ENCODE data around the gene ARHGEF38. TPM values are rescaled to one million over a fixed set of nuclear protein-coding genes. Genes with fewer than 3 reads are reported as not detected.

The ARHGEF38 gene
- total RNA-seq, 2 experiments from 2014 or later = not detected

DNA sequence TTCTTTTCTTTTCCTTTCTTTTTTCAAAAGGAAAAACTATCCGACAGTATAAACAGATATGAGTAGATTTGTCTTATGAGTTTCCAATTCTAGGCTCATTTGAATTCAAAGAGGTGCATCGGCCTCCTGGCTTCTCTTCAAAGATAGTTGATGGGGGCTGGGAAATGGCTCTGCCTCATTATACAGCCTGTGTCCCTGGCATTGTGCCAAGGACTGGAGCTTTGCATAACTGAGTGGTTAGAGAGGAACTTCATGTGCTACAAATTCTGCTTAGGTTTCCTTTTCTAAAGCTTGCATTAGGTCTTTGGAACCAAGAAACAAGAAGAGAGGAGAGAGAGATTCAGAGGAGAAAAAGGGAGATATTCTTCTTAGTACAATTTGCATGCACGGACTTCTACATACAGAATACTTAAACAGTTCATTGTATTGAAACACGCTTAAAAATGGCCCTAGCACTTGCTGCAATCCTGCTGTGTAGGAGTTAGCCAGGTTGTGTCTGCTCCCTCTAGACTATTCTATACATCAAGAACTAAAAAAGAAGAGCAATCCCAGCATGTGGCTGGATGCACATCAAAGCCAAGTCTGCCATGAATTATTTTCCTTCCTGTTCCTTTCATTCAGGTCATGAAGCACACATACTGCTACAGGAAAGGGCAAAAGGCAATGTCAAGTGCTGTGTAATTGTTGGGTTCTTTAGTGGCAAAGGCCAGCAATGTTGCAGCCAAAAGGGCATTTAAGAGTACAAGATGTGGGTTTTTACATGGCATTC is 85.2 kb downstream of the ARHGEF38 start:
- H3K36me3 ChIP-seq (ENCODE audit: insufficient read depth, low read length) = no peaks in the 10 kb centered on the region
- H3K9me3 Mint-ChIP-seq = no peaks in the 10 kb centered on the region
- H3K27ac ChIP-seq (ENCODE audit: low read depth in 1 of 2, low read length in 2 of 2) = no peak overlapping the region
- H3K27me3 Mint-ChIP-seq = peaks cover 17% of the 10 kb centered on the region
- ChIA-PET CTCF (interaction anchor here (0.5 kb wide), 1 partner anchor 956 kb away, joined by 3 read pairs; no protein-coding TSS in a partner anchor), POLR2A (no interaction called here)
- peaks cover 4% of the 10 kb centered on the region for H3K4me1 Mint-ChIP-seq (ENCODE audit: low read depth)
- H3K36me3 Mint-ChIP-seq (ENCODE audit: low read depth) = no peaks in the 10 kb centered on the region
- no peak overlapping the region for H3K27ac Mint-ChIP-seq
- intact Hi-C loops (cut with DNase I, micrococcal nuclease) = no loop called here
- peak in 5 of 14 experiments; percentile 2 to 26 (median 14) for DNase-seq
- no peak for ATAC-seq (ENCODE audit: poor library complexity)
- no peaks in the 10 kb centered on the region for H3K9me3 ChIP-seq (ENCODE audit: control insufficient read depth in 1 of 2, insufficient read depth in 1 of 2, low read length in 2 of 2)
- no peak overlapping the region for H3K4me3 ChIP-seq (ENCODE audit: low read length)
- H3K27me3 ChIP-seq (ENCODE audit: control insufficient read depth in 1 of 2, insufficient read depth in 2 of 2, low read length in 2 of 2) = no peaks in the 10 kb centered on the region
- no peak overlapping the region for H3K4me3 Mint-ChIP-seq
- no peak for TF ChIP-seq CTCF (IDR thresholded peaks at IDR 0.05)
- no peaks in the 10 kb centered on the region for H3K4me1 ChIP-seq (ENCODE audit: insufficient read depth, low read length)

- ATAC-seq (ENCODE audit: poor library complexity) (no peak), DNase-seq (no peak)
- Histone ChIP-seq H3K9me3 (ENCODE audit: control insufficient read depth in 1 of 2, insufficient read depth in 1 of 2, low read length in 2 of 2) (no peaks in the 10 kb centered on the region), H3K4me3 (ENCODE audit: low read length) (no peak overlapping the region), H3K36me3 (ENCODE audit: insufficient read depth, low read length) (no peaks in the 10 kb centered on the region), H3K4me1 (ENCODE audit: insufficient read depth, low read length) (no peaks in the 10 kb centered on the region), H3K27ac (ENCODE audit: low read depth in 1 of 2, low read length in 2 of 2) (no peak overlapping the region), H3K27me3 (ENCODE audit: control insufficient read depth in 1 of 2, insufficient read depth in 2 of 2, low read length in 2 of 2) (no peaks in the 10 kb centered on the region)
- Mint-ChIP-seq H3K36me3 (ENCODE audit: low read depth) (no peaks in the 10 kb centered on the region), H3K27ac (no peak overlapping the region), H3K27me3 (peaks cover 27% of the 10 kb centered on the region), H3K4me1 (ENCODE audit: low read depth) (peaks cover 4% of the 10 kb centered on the region), H3K9me3 (no peaks in the 10 kb centered on the region), H3K4me3 (no peak overlapping the region)
- CTCF ChIA-PET = no interaction called here
- intact Hi-C loops (cut with DNase I, micrococcal nuclease) = no loop called here
- POLR2A ChIA-PET = no interaction called here
- no peak for TF ChIP-seq CTCF (IDR thresholded peaks at IDR 0.05)
These were observed 89.4 kb downstream of the ARHGEF38 start for GRCh38 chr4:105641845-105642244.

DNA sequence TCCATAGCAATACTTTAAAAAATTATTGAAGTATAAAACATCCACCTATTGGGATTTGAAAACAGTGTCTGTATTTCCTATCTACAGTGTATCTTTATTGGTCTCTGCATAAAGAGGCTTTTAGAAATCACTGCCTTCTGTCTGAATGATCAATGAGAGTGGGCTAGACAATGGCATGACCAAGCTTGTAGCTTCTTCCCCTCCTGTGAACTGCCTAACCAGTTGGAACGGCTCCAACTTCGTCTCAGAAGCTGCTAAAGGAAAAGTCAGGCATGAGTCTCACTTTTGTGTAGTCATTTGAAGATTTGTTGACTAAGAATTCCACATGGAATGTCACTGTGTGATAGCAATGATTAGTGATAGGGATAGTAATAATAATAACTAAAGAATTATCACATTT is 91.8 kb downstream of the ARHGEF38 start:
- no peak for TF ChIP-seq CTCF (IDR thresholded peaks at IDR 0.05)
- no peak overlapping the region for H3K4me3 Mint-ChIP-seq
- Histone ChIP-seq H3K4me1 (ENCODE audit: insufficient read depth, low read length) (no peaks in the 10 kb centered on the region), H3K36me3 (ENCODE audit: insufficient read depth, low read length) (no peaks in the 10 kb centered on the region), H3K9me3 (ENCODE audit: control insufficient read depth in 1 of 2, insufficient read depth in 1 of 2, low read length in 2 of 2) (no peaks in the 10 kb centered on the region), H3K4me3 (ENCODE audit: low read length) (no peak overlapping the region), H3K27ac (ENCODE audit: low read depth in 1 of 2, low read length in 2 of 2) (no peak overlapping the region), H3K27me3 (ENCODE audit: control insufficient read depth in 1 of 2, insufficient read depth in 2 of 2, low read length in 2 of 2) (peaks cover 0 to 9% of the 10 kb centered on the region in 2 experiments)
- no peak overlapping the region for H3K27ac Mint-ChIP-seq
- H3K27me3 Mint-ChIP-seq = peaks cover 46% of the 10 kb centered on the region
- H3K36me3 Mint-ChIP-seq (ENCODE audit: low read depth) = no peaks in the 10 kb centered on the region
- DNase-seq = no peak
- CTCF ChIA-PET = no interaction called here
- no peaks in the 10 kb centered on the region for H3K9me3 Mint-ChIP-seq
- intact Hi-C loops (cut with DNase I, micrococcal nuclease) = no loop called here
- H3K4me1 Mint-ChIP-seq (ENCODE audit: low read depth) = no peaks in the 10 kb centered on the region
- POLR2A ChIA-PET = no interaction called here
- no peak for ATAC-seq (ENCODE audit: poor library complexity)
